Epithelial cell of prostate (primary cell): ENCODE results near the gene CDK8.

Experiments
- DNase-seq: peaks from one replicate; pipeline ENCODE4 v3.0.0-alpha.2; 2011; ENCODE audit warnings: low read depth, low spot score
- H3K27ac ChIP-seq: fragments of 450-650 bp; 2 replicates; pipeline ENCODE4 v1.5.1; 2017; ENCODE audit warnings: mild to moderate bottlenecking

CDK8 gene

GRCh38 chr13:26433776-26434175 is 179.8 kb downstream of the CDK8 start:
- DNase-seq = no peak
- H3K27ac ChIP-seq = no peak overlapping the region

- DNase-seq = no peak
- H3K27ac ChIP-seq = no peak overlapping the region
These were observed 181.2 kb downstream of the CDK8 start for GRCh38 chr13:26435171-26435570.

DNA sequence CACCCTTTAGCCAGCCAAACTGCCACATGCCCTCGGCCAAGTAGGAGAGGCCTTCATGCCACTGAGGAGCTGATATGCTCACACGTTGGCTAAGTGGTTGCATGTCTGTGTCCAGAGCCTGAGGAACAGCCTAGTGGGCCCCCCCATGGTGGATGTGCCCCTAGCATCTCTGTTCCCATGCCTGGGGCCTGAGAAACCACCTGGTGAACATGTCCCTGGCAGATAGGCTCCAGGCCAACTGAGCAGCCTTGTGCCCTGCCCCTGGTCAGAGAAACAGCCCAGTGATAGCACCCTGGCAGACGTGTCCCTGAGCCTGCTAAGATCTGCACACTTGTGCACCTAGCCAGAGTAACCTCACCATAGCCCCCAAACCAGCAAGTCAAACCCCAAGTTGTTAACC is 181.7 kb downstream of the CDK8 start:
- no peak for DNase-seq
- H3K27ac ChIP-seq = no peak overlapping the region

- DNase-seq = no peak
- H3K27ac ChIP-seq = no peak overlapping the region
These were observed 183.0 kb downstream of the CDK8 start for GRCh38 chr13:26436914-26437313.

GRCh38 chr13:26440111-26440510 is 186.2 kb downstream of the CDK8 start:
- H3K27ac ChIP-seq = no peak overlapping the region
- DNase-seq = no peak

DNA sequence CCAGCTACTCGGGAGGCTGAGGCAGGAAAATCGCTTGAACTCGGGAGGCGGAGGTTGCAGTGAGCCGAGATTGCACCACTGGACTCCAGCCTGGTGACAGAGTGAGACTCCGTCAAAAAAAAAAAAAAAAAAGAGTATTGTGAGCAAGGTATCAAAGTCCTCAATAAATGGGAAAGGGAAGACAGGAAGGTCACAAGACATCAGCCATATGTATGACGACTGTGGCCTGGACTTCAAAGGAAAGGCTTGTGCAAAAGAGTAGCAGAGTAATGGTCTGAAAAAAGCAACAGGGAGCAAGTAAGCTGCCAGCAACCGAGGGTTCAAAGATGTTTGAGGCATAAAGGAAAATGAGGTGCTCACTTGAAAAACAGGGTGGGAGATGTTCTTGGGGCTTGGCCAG is 187.5 kb downstream of the CDK8 start:
- DNase-seq = no peak
- H3K27ac ChIP-seq = no peak overlapping the region

DNA sequence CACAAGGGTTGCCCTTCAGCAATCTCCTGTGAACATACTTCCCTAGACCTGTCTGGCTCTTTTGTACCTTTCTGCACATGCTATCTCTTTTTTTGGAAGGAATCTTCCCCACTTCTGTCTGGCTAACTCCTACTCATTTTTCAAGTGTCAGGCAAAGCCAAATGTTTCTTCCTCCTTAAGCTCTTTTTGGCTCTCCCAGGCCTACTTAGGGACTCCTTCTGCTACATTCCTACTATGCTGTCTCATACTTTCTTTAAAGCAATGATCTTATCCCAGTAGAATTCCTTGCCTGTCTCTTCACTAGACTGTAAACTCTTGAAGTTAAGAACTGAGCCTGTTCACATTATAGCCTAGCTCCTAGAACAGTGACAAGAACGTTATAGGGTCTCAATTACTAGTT is 188.6 kb downstream of the CDK8 start:
- DNase-seq = no peak
- H3K27ac ChIP-seq = no peak overlapping the region

DNA sequence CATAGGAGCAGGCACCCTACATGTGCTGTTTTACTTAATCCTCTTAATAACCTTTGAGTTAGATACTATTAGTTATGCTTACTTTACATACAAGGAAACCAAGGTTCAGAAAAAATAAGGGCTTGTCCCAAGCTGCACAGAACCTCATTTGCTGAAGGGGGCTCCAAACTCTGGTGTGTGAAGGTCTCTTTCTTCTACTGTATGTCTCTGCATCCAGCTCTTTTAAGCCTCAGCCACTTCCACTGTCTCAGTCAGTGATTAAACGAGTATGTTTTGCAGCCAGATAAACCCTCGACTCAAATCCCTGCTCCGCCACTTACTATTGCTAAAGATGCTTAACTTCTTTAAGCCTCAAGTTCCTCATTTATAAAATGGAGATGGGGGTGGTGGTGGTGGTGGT is 191.2 kb downstream of the CDK8 start:
- no peak overlapping the region for H3K27ac ChIP-seq
- DNase-seq = no peak

DNA sequence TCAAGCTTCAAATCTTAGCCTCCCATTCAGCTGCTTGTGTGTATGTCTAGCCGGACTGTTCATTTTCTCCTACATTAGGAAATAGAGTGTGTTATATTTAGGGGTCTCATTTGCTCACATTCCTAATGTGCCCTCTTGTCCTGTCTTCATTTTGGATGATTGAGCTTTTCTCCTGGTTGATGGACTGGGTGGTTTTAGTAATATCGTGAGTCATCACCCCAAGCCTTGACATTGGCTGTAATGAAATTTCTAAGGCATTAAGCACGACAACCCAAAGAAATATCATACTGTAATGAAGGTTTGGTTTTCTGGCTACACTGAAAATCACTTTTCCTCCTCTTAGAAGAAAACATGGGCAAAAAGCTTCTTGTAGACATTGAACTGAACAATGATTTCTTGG is 192.8 kb downstream of the CDK8 start:
- DNase-seq = no peak
- no peak overlapping the region for H3K27ac ChIP-seq

DNA sequence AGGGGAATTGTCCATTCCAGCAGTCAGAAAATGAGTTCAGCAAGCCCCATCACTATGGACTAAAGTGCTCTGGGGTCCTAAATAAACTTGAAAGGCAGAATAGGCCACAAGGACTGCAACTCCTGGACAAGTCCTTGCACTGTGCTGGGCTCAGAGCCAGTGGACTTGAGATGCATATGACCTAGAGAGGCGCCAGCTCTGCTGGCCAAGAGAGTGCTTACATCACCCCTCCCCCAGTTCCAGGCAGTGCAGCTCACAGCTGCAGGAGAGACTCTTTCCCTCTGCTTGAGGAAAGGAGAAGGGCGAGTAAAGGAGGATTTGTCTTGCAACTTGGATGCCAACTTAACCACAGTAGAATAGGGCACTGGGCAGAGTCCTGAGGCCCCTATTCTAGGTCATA is 194.1 kb downstream of the CDK8 start:
- H3K27ac ChIP-seq = no peak overlapping the region
- DNase-seq = no peak

DNA sequence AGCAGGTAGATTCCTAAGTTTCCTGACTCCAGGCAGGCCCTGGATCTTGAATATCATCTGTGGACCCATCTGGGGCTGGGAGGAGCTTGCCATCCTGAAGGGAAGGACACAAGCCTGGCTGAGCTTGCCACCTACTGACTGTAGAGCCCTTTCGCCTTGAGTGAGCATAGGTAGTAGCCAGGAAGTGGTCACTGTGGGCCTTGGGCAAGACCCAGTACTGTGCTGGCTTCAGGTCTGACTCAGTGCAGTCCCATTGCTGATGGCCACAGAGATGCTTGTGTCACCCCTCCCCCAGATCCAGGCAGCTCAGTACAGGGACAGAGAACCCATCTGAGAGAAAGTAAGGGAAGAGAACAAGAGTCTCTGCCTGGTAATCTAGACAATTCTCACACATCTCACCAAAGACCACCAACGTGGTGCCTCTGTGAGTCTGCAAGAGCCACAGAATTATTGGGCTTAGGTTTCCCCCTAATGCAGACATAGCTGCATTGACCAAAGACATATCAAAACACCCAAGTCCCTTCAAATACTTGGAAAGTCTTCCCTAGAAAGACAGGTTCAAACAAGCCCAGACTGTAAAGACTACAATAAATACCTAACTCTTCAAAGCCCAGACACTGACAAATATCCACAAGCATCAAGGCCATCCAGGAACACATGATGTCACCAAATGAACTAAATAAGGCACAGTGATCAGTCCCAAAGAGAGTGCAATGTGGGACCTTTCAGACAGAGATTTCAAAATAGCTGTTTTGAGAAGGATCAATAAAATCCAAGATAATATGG is 195.3 kb downstream of the CDK8 start:
- DNase-seq = no peak
- H3K27ac ChIP-seq = peak overlapping the region; percentile 34
